Measurements from ENCODE around the gene CNPY2. TPM values are rescaled to one million over a fixed set of nuclear protein-coding genes. Genes with fewer than 3 reads are reported as not detected.

Gene CNPY2
- total and polyA plus RNA-seq, 2 of the 13 experiments (the other 11 are each of a cell fraction or from before 2014, with no cell fraction given) = 285 to 356 TPM

DNA sequence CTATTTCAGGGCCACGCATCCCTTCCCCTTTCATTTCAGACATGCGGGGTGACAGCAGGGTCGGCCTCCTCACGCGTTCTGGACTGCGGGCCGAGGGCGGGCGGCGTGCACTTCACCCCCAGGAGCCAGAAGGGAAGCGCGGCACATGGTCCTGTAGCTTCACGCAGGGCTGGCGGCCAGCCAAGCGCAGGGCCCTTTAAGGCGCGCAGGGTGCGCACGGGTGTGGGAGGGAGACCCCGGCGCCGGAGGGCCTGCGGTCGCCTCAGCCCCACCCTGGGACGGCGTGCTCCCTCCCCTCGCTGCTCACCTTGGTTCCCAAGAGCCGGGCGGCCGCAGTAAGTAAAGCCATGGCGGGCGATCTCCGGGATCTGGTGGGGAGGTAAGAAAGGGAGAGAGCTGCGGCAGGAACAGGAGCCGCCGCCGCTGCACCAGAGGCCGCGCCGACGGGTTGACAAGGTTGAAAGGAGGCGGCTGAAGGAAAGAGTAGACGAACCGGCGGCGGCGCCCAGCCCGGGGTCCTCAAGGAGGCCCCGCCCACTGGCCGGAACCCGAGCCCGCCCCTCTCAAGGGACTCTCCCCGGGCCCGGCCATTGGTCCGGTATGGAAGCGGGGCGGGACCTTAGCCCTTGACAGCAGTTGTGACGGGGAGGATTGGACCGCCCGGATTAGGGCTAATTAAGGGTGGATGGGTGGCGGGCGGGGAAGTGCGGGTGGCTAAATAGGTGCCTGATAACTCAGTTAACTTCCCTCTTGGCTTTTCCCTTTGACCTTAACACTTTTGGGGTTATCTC is 15.7 kb downstream of the CNPY2 start, which contains the start of gene CS (continued):
- TF ChIP-seq ZNF646 (CRISPR knock-in tag; IDR thresholded peaks at IDR 0.05) = no peak
- no peak for TF ChIP-seq TOPORS (CRISPR knock-in tag; IDR thresholded peaks at IDR 0.05)
- TF ChIP-seq, protein P1, sequence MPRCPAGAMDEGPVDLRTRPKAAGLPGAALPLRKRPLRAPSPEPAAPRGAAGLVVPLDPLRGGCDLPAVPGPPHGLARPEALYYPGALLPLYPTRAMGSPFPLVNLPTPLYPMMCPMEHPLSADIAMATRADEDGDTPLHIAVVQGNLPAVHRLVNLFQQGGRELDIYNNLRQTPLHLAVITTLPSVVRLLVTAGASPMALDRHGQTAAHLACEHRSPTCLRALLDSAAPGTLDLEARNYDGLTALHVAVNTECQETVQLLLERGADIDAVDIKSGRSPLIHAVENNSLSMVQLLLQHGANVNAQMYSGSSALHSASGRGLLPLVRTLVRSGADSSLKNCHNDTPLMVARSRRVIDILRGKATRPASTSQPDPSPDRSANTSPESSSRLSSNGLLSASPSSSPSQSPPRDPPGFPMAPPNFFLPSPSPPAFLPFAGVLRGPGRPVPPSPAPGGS (CRISPR knock-in tag; IDR thresholded peaks at IDR 0.05) = no peak
- TF ChIP-seq ERF (CRISPR knock-in tag; IDR thresholded peaks at IDR 0.05) = peak; percentile 17; the same call in 1 of the 2 replicates
- peak; percentile 36 for TF ChIP-seq KAT8 (CRISPR knock-in tag; IDR thresholded peaks at IDR 0.05)
- no peak for TF ChIP-seq ZNF616 (CRISPR knock-in tag; IDR thresholded peaks at IDR 0.05; ENCODE audit: low read depth)
- TF ChIP-seq ZNF282 (IDR thresholded peaks at IDR 0.05; ENCODE audit: partially characterized antibody) = no peak
- TF ChIP-seq ZNF33B (CRISPR knock-in tag; IDR thresholded peaks at IDR 0.05) = no peak
- peak; percentile 54; the same call in 1 of the 2 replicates for TF ChIP-seq KDM5A (IDR thresholded peaks at IDR 0.05; ENCODE audit: borderline replicate concordance, low read length)
- TF ChIP-seq ZNF24 (IDR thresholded peaks at IDR 0.05) = no peak
- peak; percentile 96 for TF ChIP-seq RBFOX2 (IDR thresholded peaks at IDR 0.05; ENCODE audit: low read depth, low read length)
- TF ChIP-seq ZSCAN20 (CRISPR knock-in tag; IDR thresholded peaks at IDR 0.05; ENCODE audit: borderline replicate concordance) = no peak
- 0 out of 2 replicates have a peak, but pooled peaks have one; percentile 60 for TF ChIP-seq PAX8 (CRISPR knock-in tag; IDR thresholded peaks at IDR 0.05; ENCODE audit: borderline replicate concordance)
- TF ChIP-seq, protein P2, sequence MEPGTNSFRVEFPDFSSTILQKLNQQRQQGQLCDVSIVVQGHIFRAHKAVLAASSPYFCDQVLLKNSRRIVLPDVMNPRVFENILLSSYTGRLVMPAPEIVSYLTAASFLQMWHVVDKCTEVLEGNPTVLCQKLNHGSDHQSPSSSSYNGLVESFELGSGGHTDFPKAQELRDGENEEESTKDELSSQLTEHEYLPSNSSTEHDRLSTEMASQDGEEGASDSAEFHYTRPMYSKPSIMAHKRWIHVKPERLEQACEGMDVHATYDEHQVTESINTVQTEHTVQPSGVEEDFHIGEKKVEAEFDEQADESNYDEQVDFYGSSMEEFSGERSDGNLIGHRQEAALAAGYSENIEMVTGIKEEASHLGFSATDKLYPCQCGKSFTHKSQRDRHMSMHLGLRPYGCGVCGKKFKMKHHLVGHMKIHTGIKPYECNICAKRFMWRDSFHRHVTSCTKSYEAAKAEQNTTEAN (CRISPR knock-in tag; conservative IDR thresholded peaks at IDR 0.05) = no peak
- TF ChIP-seq GPN1 (CRISPR knock-in tag; IDR thresholded peaks at IDR 0.05; ENCODE audit: borderline replicate concordance) = no peak
- TF ChIP-seq MEF2D (CRISPR knock-in tag; IDR thresholded peaks at IDR 0.05) = no peak
- TF ChIP-seq, protein P3, sequence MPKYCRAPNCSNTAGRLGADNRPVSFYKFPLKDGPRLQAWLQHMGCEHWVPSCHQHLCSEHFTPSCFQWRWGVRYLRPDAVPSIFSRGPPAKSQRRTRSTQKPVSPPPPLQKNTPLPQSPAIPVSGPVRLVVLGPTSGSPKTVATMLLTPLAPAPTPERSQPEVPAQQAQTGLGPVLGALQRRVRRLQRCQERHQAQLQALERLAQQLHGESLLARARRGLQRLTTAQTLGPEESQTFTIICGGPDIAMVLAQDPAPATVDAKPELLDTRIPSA (CRISPR knock-in tag; IDR thresholded peaks at IDR 0.05; ENCODE audit: borderline replicate concordance) = no peak
- TF ChIP-seq ZKSCAN1 (IDR thresholded peaks at IDR 0.05; ENCODE audit: low read length) = no peak
- no peak for TF ChIP-seq SYNCRIP (IDR thresholded peaks at IDR 0.05; ENCODE audit: insufficient read depth, low read depth, low read length)

Data from HepG2 (cell line).